Measurements from ENCODE around the gene KRTAP5-3.
"Not testable (repeated sequence)": the region's sequence is repeated elsewhere in the genome, so short reads cannot be mapped to it uniquely, and the experiment has no call there.

KRTAP5-3 gene

DNA sequence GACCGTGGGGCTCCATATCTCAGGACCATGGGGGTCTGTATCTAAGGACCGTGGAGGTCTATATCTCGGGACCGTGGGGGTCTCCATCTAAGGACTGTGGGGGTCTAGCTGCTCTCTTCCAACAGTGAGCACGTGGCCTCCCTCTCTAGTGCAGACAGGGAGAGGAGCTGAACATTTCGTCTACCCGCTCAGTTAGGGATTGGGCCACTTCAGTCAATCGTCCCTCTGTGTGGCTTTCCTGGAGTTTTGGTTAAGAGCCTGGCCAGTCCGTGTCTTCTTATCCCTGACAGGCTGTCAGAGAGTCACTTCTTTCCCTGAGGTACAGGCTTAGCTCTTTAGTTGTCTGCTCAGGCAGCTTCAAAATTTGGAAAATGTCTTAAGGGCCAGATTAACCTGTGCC, 26.3 kb downstream of the KRTAP5-3 start:
- no peak for DNase-seq (ENCODE audit: low read depth)

DNA sequence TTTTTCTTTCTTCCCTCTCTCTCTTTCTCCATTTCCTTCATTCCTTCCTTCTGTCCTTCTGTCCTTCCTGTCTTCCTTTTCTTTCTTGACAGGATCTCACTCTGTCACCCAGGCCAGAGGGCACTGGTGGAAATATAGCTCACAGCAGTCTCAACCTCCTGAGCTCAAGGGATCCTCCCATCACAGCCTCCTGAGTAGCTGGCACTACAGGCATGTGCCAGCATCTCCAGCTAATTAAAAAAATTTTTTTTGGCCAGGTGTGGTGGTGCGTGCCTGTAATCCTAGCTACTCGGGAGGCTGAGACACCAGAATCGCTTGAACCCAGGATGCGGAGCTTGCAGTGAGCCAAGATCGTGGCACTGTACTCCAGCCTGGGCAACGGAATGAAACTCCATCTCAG, 31.4 kb downstream of the KRTAP5-3 start:
- DNase-seq (ENCODE audit: low read depth) = no peak

- DNase-seq (ENCODE audit: low read depth) = not testable (repeated sequence)
Measured at GRCh38 chr11:1575756-1576155, 32.5 kb downstream of the KRTAP5-3 start.

GRCh38 chr11:1574933-1575242, 33.4 kb downstream of the KRTAP5-3 start:
- DNase-seq (ENCODE audit: low read depth) = no peak

- DNase-seq (ENCODE audit: low read depth) = no peak
Measured at GRCh38 chr11:1574238-1574932, 33.9 kb downstream of the KRTAP5-3 start.

DNA sequence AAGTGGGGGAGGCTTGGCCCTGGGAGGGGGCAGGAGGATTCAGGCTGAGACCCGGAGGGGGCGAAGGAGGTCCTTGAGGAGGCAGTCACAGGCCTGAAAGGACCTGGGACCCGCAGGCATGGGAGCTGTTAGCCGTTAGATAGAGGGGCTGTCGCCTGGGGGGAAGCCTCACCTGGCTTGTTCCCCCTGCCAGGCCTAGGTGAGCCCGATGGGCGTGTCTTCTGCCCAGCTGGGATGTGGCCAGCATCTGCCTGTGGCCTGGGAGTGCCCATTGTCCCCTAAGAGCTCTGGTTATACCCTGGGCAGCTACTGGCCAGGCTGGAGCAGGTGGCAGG, 34.4 kb downstream of the KRTAP5-3 start:
- no peak for DNase-seq (ENCODE audit: low read depth)

- no peak for DNase-seq (ENCODE audit: low read depth)
Measured at GRCh38 chr11:1573077-1573902, 35.0 kb downstream of the KRTAP5-3 start.

DNA sequence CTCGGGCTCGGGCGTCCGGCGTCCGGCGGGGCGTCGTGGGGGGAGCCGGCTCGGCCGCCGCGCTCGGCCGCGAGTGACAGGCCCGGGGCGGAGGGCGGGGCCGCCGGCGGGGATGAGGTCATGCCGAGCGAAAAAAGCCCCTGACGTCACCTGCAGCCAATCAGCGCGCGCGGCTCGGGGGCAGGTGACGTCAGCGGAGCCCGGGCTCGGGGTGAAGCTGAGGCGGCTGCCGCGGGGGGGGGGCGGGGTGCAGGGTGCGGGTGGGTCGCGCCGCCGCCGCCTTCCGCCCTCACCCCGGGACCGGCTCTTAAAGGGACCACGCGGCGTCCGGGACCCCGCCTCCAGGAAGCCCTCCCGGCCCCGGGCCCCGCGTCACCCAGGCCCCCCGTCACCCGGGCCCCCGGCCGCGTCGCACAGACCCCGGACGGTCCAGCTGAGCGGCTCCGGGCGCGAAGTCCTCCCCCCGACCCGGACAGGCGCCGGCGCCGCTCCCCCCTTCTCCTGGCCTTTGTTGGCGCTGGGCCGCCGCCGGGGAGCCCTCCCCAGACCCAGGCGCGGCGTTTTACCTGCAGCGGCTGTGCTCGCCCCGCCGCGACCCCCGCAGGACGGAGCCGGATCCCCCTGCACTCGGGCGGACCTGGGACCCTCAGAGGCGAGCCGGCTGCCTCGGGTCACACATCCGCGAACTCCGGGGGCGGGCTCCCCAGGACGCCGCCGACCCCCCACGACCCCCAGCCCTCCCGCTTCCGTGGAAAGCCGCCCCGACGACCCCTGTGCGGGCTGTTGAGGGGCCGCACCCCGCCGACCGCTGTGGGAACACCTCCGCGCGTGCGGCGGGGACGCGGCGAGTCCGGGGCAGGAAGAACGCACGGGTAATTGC, 35.8 kb downstream of the KRTAP5-3 start, which contains the start of gene DUSP8:
Gene DUSP8 (minus strand): TSS at position 75 of the 880 bp plus-strand sequence. CDS start 6,445 bp downstream, outside the sequence.
- no peak for DNase-seq (ENCODE audit: low read depth)

GRCh38 chr11:1571760-1572196, 36.5 kb downstream of the KRTAP5-3 start:
- DNase-seq (ENCODE audit: low read depth) = no peak

DNA sequence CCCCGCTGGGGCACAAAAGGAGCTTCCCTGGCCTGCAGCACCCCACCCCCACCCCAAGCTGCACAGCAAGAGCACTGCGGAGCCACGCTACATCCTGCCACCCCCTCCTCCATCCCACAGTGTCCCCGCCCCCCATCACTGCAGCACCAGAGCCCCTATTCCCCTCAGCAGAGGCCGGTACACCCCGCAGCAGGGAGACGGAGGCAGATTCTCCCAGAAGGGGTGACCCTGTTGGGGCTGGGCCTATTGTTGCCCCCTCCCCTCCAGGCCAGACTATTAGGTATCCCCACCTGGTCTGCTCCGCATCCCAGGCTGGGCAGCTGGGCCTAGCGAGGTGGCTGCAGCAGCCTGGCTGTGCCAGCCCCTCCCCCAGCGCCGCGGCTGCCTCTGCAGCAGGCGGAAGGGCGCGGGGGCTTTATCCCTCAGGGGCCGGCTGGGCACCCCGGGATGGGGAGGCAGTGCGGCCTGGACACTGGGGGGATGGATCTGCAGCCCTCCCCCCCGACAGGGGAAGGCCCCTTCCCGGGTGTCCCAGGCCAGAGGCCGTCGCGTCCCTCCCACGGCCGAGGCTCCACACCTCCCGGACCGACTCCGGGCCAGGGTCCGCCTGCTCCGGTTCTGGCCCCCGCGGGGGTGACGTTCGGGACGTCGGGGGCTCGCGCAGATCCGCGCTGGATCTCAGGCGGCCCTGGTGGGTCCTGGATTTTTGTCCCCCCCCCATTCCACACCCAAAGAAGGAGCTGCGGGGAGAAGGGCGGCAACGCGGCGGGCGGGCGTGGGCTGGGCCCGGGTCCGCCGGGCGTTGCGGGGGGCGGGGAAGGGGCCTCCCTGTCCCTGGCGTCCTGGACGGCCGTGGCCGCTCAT, 37.1 kb downstream of the KRTAP5-3 start:
- DNase-seq (ENCODE audit: low read depth) = no peak

DNA sequence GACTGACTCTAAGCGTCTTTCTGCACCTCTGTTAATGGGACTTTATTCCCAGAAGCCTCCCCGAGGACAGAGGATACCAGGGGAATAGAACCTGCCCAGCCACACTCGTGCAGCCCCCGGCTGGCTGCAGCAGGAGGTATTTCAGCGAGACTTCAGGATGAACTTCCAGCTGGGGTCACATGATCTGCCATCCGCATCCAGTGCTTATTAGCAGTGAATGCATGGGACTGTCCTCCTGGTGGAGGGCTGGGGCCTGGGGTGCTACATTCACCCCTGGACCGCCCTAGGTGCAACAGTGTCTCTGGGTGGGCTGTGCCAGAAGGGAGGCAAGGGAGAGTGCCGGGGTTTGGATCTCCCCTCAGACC, 37.8 kb downstream of the KRTAP5-3 start:
- DNase-seq (ENCODE audit: low read depth) = no peak

GRCh38 chr11:1570001-1570453, 38.2 kb downstream of the KRTAP5-3 start:
- no peak for DNase-seq (ENCODE audit: low read depth)

GRCh38 chr11:1569251-1569780, 38.9 kb downstream of the KRTAP5-3 start:
- no peak for DNase-seq (ENCODE audit: low read depth)

DNA sequence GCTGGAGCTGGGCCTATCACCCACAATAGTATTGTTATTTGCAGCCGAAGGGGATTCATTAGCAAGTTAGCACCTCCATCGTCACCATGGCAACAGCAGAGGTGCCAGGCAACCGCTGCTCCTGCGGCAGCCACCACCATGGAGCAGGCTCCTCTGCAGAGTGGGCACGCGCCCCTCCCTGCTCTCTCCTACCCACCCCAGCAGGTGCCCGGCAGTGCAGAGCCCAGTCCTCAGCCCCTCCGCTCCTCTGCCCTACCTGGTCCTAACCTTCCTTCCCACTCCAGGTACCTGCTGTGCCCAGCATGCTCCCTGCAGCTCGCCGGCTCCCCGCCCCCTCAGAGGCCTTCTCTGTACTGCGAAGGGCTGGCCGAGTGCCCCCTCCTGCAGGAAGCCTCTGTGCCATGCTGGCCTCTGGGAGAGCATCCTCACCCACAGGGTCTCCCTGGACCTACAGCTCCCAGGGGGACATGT, 39.8 kb downstream of the KRTAP5-3 start:
- DNase-seq (ENCODE audit: low read depth) = no peak

DNA sequence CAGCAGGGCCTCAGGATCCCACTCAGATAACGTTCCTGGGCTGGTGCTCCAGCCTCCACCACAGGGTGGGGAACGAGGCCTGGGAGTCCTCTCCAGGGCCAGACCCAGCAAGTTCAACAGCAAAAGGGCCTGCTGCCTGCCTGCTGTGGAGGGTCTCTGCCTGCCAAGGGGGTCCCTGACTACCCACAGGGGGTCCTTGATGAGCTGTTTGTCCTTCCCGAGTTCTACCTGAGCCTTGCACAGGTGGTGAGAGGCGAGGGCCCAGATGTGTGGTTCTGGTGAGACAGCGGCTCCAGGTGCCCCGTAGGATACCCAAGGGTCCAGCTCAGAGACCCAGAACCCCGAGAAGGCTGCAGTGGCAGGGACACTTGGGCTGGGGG, 40.6 kb downstream of the KRTAP5-3 start:
- DNase-seq (ENCODE audit: low read depth) = no peak

DNA sequence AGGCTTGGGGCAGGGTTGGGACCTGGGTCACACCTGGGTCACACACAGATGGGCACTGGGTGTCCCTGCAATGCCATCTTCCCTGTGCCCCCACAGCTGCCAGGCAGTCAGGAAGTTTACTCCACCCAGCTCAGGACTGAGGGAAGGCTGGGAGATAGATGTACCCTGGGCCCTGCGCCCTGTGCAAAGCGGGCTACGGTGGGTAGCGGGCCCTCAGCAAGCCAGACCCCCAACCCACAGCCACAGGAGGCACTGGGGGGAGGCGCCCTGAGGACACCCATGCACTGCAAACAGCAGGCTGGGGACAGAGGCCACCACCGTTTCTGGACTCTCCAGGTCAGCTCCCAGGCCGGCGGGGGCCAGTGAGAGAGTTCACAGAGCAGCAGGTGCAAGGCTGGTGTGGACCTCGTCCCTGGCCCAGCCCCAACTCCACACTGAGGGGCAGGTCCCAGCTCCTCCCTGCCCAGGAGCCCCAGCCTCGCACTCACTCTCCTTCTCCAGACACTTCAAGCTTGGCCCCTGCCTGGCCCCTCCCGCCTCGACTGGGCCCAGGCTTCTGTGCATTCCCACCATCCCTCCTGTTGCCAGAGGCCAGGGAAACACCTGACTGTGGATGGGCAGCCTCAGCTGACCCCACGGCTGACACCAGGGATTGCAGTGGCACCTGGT, 41.1 kb downstream of the KRTAP5-3 start:
- no peak for DNase-seq (ENCODE audit: low read depth)

GRCh38 chr11:1566381-1567051, 41.7 kb downstream of the KRTAP5-3 start:
- DNase-seq (ENCODE audit: low read depth) = no peak

DNA sequence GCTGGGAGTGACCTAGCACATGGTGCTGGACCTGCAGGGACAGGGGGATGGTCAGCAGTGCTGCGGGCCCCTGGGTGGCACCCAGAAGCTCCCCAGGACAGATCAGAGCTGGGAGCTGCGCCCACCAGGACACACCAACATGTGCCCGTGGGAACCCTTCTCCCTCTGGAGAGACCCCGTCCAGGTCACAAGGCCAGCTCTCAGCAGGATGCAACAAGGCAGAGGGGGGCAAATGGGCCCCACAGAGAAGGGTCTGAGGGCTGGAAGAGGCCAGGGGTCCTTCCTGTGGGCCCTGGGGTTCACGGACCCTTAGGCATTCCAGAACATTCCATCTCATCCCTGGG, 42.4 kb downstream of the KRTAP5-3 start:
- no peak for DNase-seq (ENCODE audit: low read depth)

DNA sequence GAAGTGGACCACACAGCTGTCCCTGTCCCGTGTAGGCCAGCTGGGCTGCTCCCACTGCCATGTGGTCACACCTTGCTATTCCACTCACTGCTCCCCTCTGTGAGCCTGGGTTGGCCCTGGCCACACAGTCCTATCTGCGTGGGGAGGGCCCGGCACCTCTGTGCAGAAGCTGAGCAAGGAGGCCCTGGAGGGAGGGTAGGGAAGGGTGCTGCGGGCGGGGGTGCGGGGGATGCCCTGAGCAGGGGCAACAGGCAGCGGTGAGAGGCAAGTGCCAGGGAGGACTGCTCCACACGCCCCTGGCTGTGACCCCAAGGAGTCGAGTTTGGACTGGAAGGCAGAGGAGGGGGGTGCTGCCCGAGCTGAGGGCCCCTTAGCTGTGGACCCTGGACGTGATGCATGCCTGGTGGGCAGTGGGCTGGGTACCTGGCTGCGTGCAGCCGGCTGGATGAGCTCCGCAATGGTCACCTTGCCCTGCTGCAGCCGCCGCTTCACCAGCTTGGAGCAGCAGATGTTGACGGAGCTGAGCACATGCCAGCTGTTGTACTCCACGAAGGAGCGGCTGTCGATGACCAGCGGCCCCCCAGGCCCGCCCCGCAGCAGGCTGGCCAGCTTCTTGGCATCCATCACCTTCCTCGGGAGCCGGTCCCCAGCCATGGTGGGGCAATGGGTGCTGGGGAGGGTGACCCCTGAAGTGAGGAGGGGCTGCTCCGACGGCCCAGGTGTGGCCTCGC, 42.9 kb downstream of the KRTAP5-3 start:
- no peak for DNase-seq (ENCODE audit: low read depth)
